GM21825 (cell line): ENCODE measurements around the gene KSR1.

Source experiments
- ATAC-seq: cut with Tn5 transposase; IDR thresholded peaks from one replicate; pipeline ENCODE4 v1.9.1; 2021; ENCODE audit warnings: mild to moderate bottlenecking, moderate library complexity; ENCODE audit not compliant: unreplicated experiment

KSR1 gene

GRCh38 chr17:27532269-27533263, 76.3 kb downstream of the KSR1 start:
- no peak for ATAC-seq

- ATAC-seq: no peak
These were observed 77.9 kb downstream of the KSR1 start for GRCh38 chr17:27533874-27534815.

- ATAC-seq: no peak
These were observed 79.1 kb downstream of the KSR1 start for GRCh38 chr17:27535178-27535928.

- no peak for ATAC-seq
These were observed 79.7 kb downstream of the KSR1 start for GRCh38 chr17:27535975-27536374.

GRCh38 chr17:27536781-27537180, 80.5 kb downstream of the KSR1 start:
- no peak for ATAC-seq

GRCh38 chr17:27538156-27538955, 82.1 kb downstream of the KSR1 start:
- ATAC-seq: no peak

- no peak for ATAC-seq
These were observed 82.9 kb downstream of the KSR1 start for GRCh38 chr17:27539152-27539551.

GRCh38 chr17:27539794-27540317, 83.6 kb downstream of the KSR1 start:
- no peak for ATAC-seq

GRCh38 chr17:27540318-27541101, 84.3 kb downstream of the KSR1 start:
- no peak for ATAC-seq

- no peak for ATAC-seq
These were observed 85.2 kb downstream of the KSR1 start for GRCh38 chr17:27541301-27542023.

GRCh38 chr17:27542841-27543463, 86.7 kb downstream of the KSR1 start:
- no peak for ATAC-seq

GRCh38 chr17:27543464-27543856, 87.2 kb downstream of the KSR1 start:
- ATAC-seq: no peak

- no peak for ATAC-seq
These were observed 87.7 kb downstream of the KSR1 start for GRCh38 chr17:27543958-27544349.

GRCh38 chr17:27544350-27545131, 88.3 kb downstream of the KSR1 start:
- peak; percentile 71 for ATAC-seq

GRCh38 chr17:27545562-27546229, 89.4 kb downstream of the KSR1 start:
- ATAC-seq: no peak

GRCh38 chr17:27546624-27547300, 90.5 kb downstream of the KSR1 start:
- ATAC-seq: peak; percentile 30
